H1 (cell line): ENCODE measurements around the gene CCDC182. TPM values are rescaled to one million over a fixed set of nuclear protein-coding genes. Genes with fewer than 3 reads are reported as not detected.

Source experiments
- CHD7 ChIP-seq: fragments of 300-600 bp; sonication (generic); IDR thresholded peaks from 2 replicates; pipeline ENCODE4 v1.7.1; 2012; ENCODE audit warnings: low read length, moderate library complexity, mild to moderate bottlenecking, inconsistent platforms; ENCODE audit not compliant: insufficient replicate concordance
- CTCF ChIP-seq, 3 experiments: IDR thresholded peaks; 1 replicate in 2 of 3; 2 replicates in 1 of 3; pipeline versions ENCODE4 v1.5.1 to v1.6.1; 2011; ENCODE audit warnings: low read length in 3 of 3, mild to moderate bottlenecking in 3 of 3, inconsistent platforms in 2 of 3, low read depth in 1 of 3, moderate library complexity in 1 of 3; ENCODE audit not compliant: insufficient read depth in 1 of 3; ENCODE audit errors: control extremely low read depth in 1 of 3
- EZH2 ChIP-seq: fragments of 200-600 bp; sonication (generic); IDR thresholded peaks from 2 replicates; pipeline ENCODE4 v1.7.1; 2012; ENCODE audit warnings: low read depth, mild to moderate bottlenecking, moderate library complexity, low read length, inconsistent platforms; ENCODE audit not compliant: severe bottlenecking
- FOSL1 ChIP-seq: IDR thresholded peaks from 2 replicates; pipeline ENCODE4 v1.6.1; 2011; ENCODE audit warnings: mild to moderate bottlenecking, low read depth, low read length, moderate library complexity; ENCODE audit not compliant: insufficient read depth
- KDM5A ChIP-seq: fragments of 200-600 bp; IDR thresholded peaks from 2 replicates; pipeline ENCODE4 v1.7.1; 2012; ENCODE audit warnings: mild to moderate bottlenecking, low read length, inconsistent platforms, mixed read lengths
- PHF8 ChIP-seq: fragments of 200-600 bp; sonication (generic); conservative IDR thresholded peaks from 2 replicates; pipeline ENCODE4 v1.7.1; 2012; ENCODE audit warnings: low read depth, mild to moderate bottlenecking, inconsistent platforms, low read length, moderate library complexity
- POLR2A ChIP-seq, 2 experiments: IDR thresholded peaks; 1 replicate in 1 of 2; 2 replicates in 1 of 2; pipeline ENCODE4 v1.6.1; 2011; ENCODE audit warnings: low read depth in 2 of 2, low read length in 2 of 2, mild to moderate bottlenecking in 2 of 2; ENCODE audit errors: control extremely low read depth in 1 of 2
- TCF12 ChIP-seq: IDR thresholded peaks from 2 replicates; pipeline ENCODE4 v1.6.1; 2011; ENCODE audit warnings: low read depth, mild to moderate bottlenecking, low read length
- polyA plus RNA-seq, 7 experiments: library from polyadenylated mRNA; depleted of rRNA in 3 of 7; stranded (reverse) in 5 of 7; unstranded in 2 of 7; fragments of >200 nt in 5 of 7; fragments of 200-250 nt in 2 of 7; gene quantifications; 1 replicate in 5 of 7; 2 replicates in 1 of 7; 4 replicates in 1 of 7; pipeline versions ENCODE4 v1.2.1 to v1.2.3, GENCODE V29; 2011 to 2013; ENCODE audit warnings: missing spikeins in 2 of 7, mixed read lengths in 2 of 7
- total RNA-seq: library from RNA; stranded (reverse); fragmentation: NEBNext Ultra II Directional; extraction: Animal tissue kit (Norgen Biotek cat#: 25700); gene quantifications from 2 replicates; pipeline ENCODE4 v1.2.1, GENCODE V29; 2021

CCDC182 gene
- total and polyA plus RNA-seq, 2 of the 8 experiments (the other 6 are each of a cell fraction or from before 2014, with no cell fraction given) = not detected

DNA sequence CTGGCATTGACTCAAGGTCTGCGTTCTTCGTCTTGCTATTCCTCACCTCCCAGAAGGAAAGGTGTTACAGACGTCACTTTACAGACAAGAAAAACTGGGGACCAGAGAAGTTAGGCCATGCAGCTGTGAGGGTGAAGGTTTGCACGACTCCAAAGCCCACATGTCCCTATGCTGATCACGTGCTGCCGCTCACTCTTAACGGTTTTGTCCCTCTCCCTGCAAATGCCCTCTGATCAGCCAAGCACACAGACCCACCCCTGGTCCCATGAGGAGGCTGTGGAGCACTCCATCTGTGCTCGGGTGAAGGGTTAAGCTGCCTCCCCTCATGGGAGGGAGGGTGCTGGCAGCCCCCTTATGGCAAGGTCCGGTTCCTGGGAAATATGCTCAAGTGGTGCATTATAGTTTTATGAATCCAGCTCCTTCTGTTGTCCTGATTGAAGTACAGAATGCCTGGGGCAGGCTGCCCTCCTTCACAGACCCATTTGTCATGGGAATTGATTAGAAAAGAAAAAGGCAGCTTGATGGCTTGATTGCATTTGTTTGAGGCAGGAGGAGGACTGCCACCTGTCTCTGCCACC lies 18.8 kb downstream of the CCDC182 start (continued):
- TF ChIP-seq CHD7 (no peak), FOSL1 (no peak), TCF12 (no peak), CTCF (IDR thresholded peaks at IDR 0.05; ENCODE audit: control extremely low read depth in 1 of 3, insufficient read depth in 1 of 3, low read depth in 1 of 3, low read length in 3 of 3) (no peak), PHF8 (no peak), POLR2A (IDR thresholded peaks at IDR 0.05; ENCODE audit: control extremely low read depth in 1 of 2, low read depth in 2 of 2, low read length in 2 of 2) (no peak), EZH2 (no peak), KDM5A (no peak)
